Limb (tissue), 2 donors: ENCODE data around the gene EXOC3.

Source experiments
- DNase-seq, 2 donors: peaks; one replicate each; pipeline ENCODE4 v3.0.0-alpha.2; 2016; ENCODE audit errors: extremely low spot score in 2 of 2

EXOC3 gene

GRCh38 chr5:456351-457194 lies 13.6 kb downstream of the EXOC3 start:
- DNase-seq, result peak in 1 of 2 donors; percentile 17

GRCh38 chr5:457195-457961 lies 14.4 kb downstream of the EXOC3 start:
- peak in 1 of 2 donors; percentile 11 for DNase-seq

GRCh38 chr5:458547-459353 lies 15.8 kb downstream of the EXOC3 start:
- peak in 1 of 2 donors; percentile 29 for DNase-seq

- peak in 1 of 2 donors; percentile 14 for DNase-seq
These were observed 16.7 kb downstream of the EXOC3 start for GRCh38 chr5:459562-460272.

- peak in 1 of 2 donors; percentile 6 for DNase-seq
These were observed 17.3 kb downstream of the EXOC3 start for GRCh38 chr5:460273-460625.

- peak in 1 of 2 donors; percentile 16 for DNase-seq
These were observed 19.1 kb downstream of the EXOC3 start for GRCh38 chr5:462051-462481.

GRCh38 chr5:463301-463700 lies 20.3 kb downstream of the EXOC3 start:
- peak in 1 of 2 donors; percentile 7 for DNase-seq

GRCh38 chr5:463952-464351 lies 21.0 kb downstream of the EXOC3 start:
- no peak for DNase-seq

- DNase-seq, result peak in 1 of 2 donors; percentile 16
These were observed 21.5 kb downstream of the EXOC3 start for GRCh38 chr5:464446-464842.

GRCh38 chr5:464843-465590 lies 22.0 kb downstream of the EXOC3 start:
- peak in 1 of 2 donors; percentile 16 for DNase-seq

GRCh38 chr5:465591-466403 lies 22.8 kb downstream of the EXOC3 start:
- DNase-seq, result peak in 1 of 2 donors; percentile 22

- DNase-seq, result peak in 1 of 2 donors; percentile 14
These were observed 23.8 kb downstream of the EXOC3 start for GRCh38 chr5:466661-467310.

GRCh38 chr5:468401-468800 lies 25.4 kb downstream of the EXOC3 start:
- DNase-seq, result no peak

GRCh38 chr5:469752-470483 lies 26.9 kb downstream of the EXOC3 start:
- DNase-seq, result peak in 1 of 2 donors; percentile 24

GRCh38 chr5:470961-471749 lies 28.2 kb downstream of the EXOC3 start:
- peak in 1 of 2 donors; percentile 20 for DNase-seq

- no peak for DNase-seq
These were observed 28.7 kb downstream of the EXOC3 start for GRCh38 chr5:471750-472058.

- DNase-seq, result peak in 1 of 2 donors; percentile 61
These were observed 29.2 kb downstream of the EXOC3 start for GRCh38 chr5:472076-472655.
